A673 (cell line): ENCODE measurements around the gene PISD.

ENCODE experiments used
- CTCF ChIP-seq: fragments of 300-800, 200-600 bp; sonication (generic); conservative IDR thresholded peaks from 2 replicates; pipeline ENCODE4 v1.5.1; 2017; ENCODE audit warnings: low read depth, mild to moderate bottlenecking, antibody characterized with exemption, low read length, moderate library complexity, mixed read lengths
- EZH2 ChIP-seq: fragments of 200-600 bp; sonication (generic); IDR thresholded peaks from 2 replicates; pipeline ENCODE4 v1.6.1; 2017; ENCODE audit warnings: borderline replicate concordance, low read depth, mild to moderate bottlenecking, mixed read lengths, antibody characterized with exemption, low read length; ENCODE audit not compliant: poor library complexity, severe bottlenecking

- TF ChIP-seq CTCF = no peak
- no peak for TF ChIP-seq EZH2
These were observed 86.8 kb downstream of the PISD start for GRCh38 chr22:31575190-31575589.
